Measurements from ENCODE around the gene KLF7. TPM values are rescaled to one million over a fixed set of nuclear protein-coding genes. Genes with fewer than 3 reads are reported as not detected.

Gene KLF7
- total RNA-seq, 2 experiments from 2014 or later, result 90.1 to 96.9 TPM

DNA sequence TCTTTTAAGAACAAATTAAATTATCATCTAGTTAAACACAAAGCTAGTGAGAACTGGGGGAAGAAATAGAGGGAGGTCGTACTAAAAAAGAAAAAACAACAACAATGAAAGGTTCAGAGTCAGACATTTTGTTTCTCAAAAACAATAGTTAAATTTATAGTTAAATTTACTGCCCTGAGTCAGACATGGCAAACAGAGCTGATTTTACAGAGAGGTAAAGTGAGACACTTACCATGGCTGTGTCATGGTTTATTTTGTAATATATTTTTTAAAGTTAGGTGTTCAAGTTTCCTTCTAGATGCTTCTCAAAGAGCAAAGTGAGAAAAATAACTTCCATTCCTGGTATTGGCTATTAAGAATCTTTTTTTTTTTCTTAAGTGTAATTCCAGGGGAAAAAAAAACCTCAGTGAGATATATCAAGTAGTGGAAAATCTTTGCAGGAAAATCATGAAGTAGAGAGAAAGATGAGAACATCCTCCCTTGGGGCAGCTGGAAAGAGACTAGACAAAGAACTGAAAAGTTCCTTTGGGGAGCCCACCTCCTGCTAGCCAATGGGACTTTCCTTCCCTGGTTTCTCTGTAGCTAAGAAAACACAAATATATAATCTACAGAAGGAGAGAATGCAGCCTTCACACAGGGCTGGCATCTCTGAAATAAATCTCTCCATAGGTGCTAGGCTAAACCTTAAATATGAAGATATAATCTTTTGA, 12.3 kb downstream of the KLF7 start:
- H3K4me3 Mint-ChIP-seq, result peak overlapping the region; percentile 3
- DNase-seq, result no peak
- H3K36me3 ChIP-seq (ENCODE audit: insufficient read depth, low read length), result no peaks in the 10 kb centered on the region
- H3K9me3 Mint-ChIP-seq, result no peaks in the 10 kb centered on the region
- H3K27ac Mint-ChIP-seq, result peak overlapping the region; percentile 2
- ATAC-seq (ENCODE audit: poor library complexity), result no peak
- H3K36me3 Mint-ChIP-seq (ENCODE audit: low read depth), result peaks cover 18% of the 10 kb centered on the region
- ChIA-PET CTCF (no interaction called here), POLR2A (interaction anchor here (5.5 to 6.1 kb wide), 2 partner anchors 10 to 13 kb away, joined by 101 to 117 read pairs; partner anchors contain the start of gene KLF7)
- H3K4me1 Mint-ChIP-seq (ENCODE audit: low read depth), result peaks cover 91% of the 10 kb centered on the region
- peaks cover 38% of the 10 kb centered on the region for H3K4me1 ChIP-seq (ENCODE audit: insufficient read depth, low read length)
- no peak overlapping the region for H3K27ac ChIP-seq (ENCODE audit: low read depth in 1 of 2, low read length in 2 of 2)
- H3K27me3 Mint-ChIP-seq, result no peaks in the 10 kb centered on the region
- intact Hi-C loops (cut with DNase I, micrococcal nuclease), result no loop called here
- no peaks in the 10 kb centered on the region for H3K9me3 ChIP-seq (ENCODE audit: control insufficient read depth in 1 of 2, insufficient read depth in 1 of 2, low read length in 2 of 2)
- H3K27me3 ChIP-seq (ENCODE audit: control insufficient read depth in 1 of 2, insufficient read depth in 2 of 2, low read length in 2 of 2), result no peaks in the 10 kb centered on the region
- TF ChIP-seq, protein P1, sequence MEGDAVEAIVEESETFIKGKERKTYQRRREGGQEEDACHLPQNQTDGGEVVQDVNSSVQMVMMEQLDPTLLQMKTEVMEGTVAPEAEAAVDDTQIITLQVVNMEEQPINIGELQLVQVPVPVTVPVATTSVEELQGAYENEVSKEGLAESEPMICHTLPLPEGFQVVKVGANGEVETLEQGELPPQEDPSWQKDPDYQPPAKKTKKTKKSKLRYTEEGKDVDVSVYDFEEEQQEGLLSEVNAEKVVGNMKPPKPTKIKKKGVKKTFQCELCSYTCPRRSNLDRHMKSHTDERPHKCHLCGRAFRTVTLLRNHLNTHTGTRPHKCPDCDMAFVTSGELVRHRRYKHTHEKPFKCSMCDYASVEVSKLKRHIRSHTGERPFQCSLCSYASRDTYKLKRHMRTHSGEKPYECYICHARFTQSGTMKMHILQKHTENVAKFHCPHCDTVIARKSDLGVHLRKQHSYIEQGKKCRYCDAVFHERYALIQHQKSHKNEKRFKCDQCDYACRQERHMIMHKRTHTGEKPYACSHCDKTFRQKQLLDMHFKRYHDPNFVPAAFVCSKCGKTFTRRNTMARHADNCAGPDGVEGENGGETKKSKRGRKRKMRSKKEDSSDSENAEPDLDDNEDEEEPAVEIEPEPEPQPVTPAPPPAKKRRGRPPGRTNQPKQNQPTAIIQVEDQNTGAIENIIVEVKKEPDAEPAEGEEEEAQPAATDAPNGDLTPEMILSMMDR (IDR thresholded peaks at IDR 0.05), result no peak
- no peak overlapping the region for H3K4me3 ChIP-seq (ENCODE audit: low read length)

DNA sequence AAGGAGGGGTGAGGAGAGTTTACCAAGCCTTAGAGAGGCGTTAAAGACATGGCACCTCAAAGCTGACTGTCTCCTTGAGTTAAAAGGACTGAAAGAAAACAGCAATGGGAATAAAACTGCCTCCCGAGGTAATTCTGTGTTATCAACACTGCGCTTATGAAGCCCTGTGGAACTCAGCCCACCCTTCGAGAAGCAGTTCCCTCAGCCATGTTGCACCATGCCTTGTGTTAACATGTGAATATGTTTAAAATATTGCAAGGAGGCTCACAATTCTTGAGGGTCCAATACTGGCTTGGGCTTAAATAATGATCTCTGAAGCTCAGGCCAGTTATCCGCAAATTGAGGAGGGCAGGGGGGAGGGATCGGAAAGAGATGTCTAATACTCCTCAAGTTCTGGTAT, 14.7 kb downstream of the KLF7 start:
- no peaks in the 10 kb centered on the region for H3K9me3 ChIP-seq (ENCODE audit: control insufficient read depth in 1 of 2, insufficient read depth in 1 of 2, low read length in 2 of 2)
- POLR2A ChIA-PET, result interaction anchor here (1.2 to 6.6 kb wide), 3 partner anchors 9 to 15 kb away, joined by 3 to 69 read pairs (median 4); partner anchors contain the start of gene KLF7
- no peak overlapping the region for H3K27ac Mint-ChIP-seq
- H3K9me3 Mint-ChIP-seq, result no peaks in the 10 kb centered on the region
- intact Hi-C loops (cut with DNase I, micrococcal nuclease), result no loop called here
- peaks cover 26% of the 10 kb centered on the region for H3K36me3 Mint-ChIP-seq (ENCODE audit: low read depth)
- TF ChIP-seq, protein P1 (IDR thresholded peaks at IDR 0.05), result no peak
- DNase-seq (no peak), ATAC-seq (ENCODE audit: poor library complexity) (no peak)
- no peak overlapping the region for H3K27ac ChIP-seq (ENCODE audit: low read depth in 1 of 2, low read length in 2 of 2)
- H3K4me3 ChIP-seq (ENCODE audit: low read length), result no peak overlapping the region
- peak overlapping the region; percentile 18 for H3K4me3 Mint-ChIP-seq
- no peaks in the 10 kb centered on the region for H3K27me3 ChIP-seq (ENCODE audit: control insufficient read depth in 1 of 2, insufficient read depth in 2 of 2, low read length in 2 of 2)
- H3K27me3 Mint-ChIP-seq, result no peaks in the 10 kb centered on the region
- CTCF ChIA-PET, result no interaction called here
- H3K36me3 ChIP-seq (ENCODE audit: insufficient read depth, low read length), result no peaks in the 10 kb centered on the region
- H3K4me1 Mint-ChIP-seq (ENCODE audit: low read depth), result peaks cover 73% of the 10 kb centered on the region
- peaks cover 23% of the 10 kb centered on the region for H3K4me1 ChIP-seq (ENCODE audit: insufficient read depth, low read length)

DNA sequence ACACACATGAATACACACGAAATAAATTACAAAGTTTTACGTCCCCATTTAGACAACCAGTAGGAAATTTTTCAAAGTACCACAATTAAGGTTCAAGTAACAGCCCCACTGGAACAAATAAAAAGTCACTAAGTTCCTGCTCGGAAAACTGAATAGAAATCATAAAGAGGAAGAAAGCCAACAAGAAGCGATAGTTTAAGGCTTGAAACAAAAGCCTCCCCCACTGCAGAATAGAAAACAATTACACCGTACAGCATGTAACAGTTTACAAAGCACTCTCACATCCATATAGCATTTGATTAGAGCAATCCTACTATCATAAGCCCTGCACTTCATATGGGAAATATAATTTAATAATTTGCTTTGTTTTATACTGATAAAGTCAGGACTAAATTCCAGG, 15.5 kb downstream of the KLF7 start:
- no peak overlapping the region for H3K27ac ChIP-seq (ENCODE audit: low read depth in 1 of 2, low read length in 2 of 2)
- Mint-ChIP-seq H3K27ac (peak overlapping the region; percentile 64), H3K4me3 (peak overlapping the region; percentile 28)

More for the DNA sequence above, 15.5 kb downstream of the KLF7 start:
- peaks cover 73% of the 10 kb centered on the region for H3K4me1 Mint-ChIP-seq (ENCODE audit: low read depth)
- H3K27me3 Mint-ChIP-seq, result no peaks in the 10 kb centered on the region
- H3K9me3 ChIP-seq (ENCODE audit: control insufficient read depth in 1 of 2, insufficient read depth in 1 of 2, low read length in 2 of 2), result no peaks in the 10 kb centered on the region
- POLR2A ChIA-PET, result interaction anchor here (6.6 kb wide), 1 partner anchor 16 kb away, joined by 69 read pairs; the partner anchor contains the start of gene KLF7
- CTCF ChIA-PET, result no interaction called here
- ATAC-seq (ENCODE audit: poor library complexity) (no peak), DNase-seq (no peak)
- TF ChIP-seq, protein P1 (IDR thresholded peaks at IDR 0.05), result no peak
- H3K9me3 Mint-ChIP-seq, result no peaks in the 10 kb centered on the region
- H3K27me3 ChIP-seq (ENCODE audit: control insufficient read depth in 1 of 2, insufficient read depth in 2 of 2, low read length in 2 of 2), result no peaks in the 10 kb centered on the region
- H3K36me3 ChIP-seq (ENCODE audit: insufficient read depth, low read length), result no peaks in the 10 kb centered on the region
- peaks cover 19% of the 10 kb centered on the region for H3K4me1 ChIP-seq (ENCODE audit: insufficient read depth, low read length)
- intact Hi-C loops (cut with DNase I, micrococcal nuclease), result no loop called here
- no peak overlapping the region for H3K4me3 ChIP-seq (ENCODE audit: low read length)
- peaks cover 34% of the 10 kb centered on the region for H3K36me3 Mint-ChIP-seq (ENCODE audit: low read depth)
